Caco-2 (cell line): ENCODE results near the gene GPR17. TPM values are rescaled to one million over a fixed set of nuclear protein-coding genes. Genes with fewer than 3 reads are reported as not detected.

Source experiments
- Bru-seq: library from RNA; stranded (reverse); fragments of 400-500 nt; gene quantifications from one replicate; lab custom pipeline; 2021; lab: Mats Ljungman, UMichigan
- BruChase-seq, 2 experiments: library from RNA; stranded (reverse); fragments of 400-500 nt; gene quantifications; one replicate each; lab custom pipeline; 2021; lab: Mats Ljungman, UMichigan
- BruUV-seq: library from RNA; stranded (reverse); fragments of 400-500 nt; replicated peaks from 2 replicates; lab custom pipeline; 2021; lab: Mats Ljungman, UMichigan
- CTCF ChIA-PET: fragments of 300-600 bp; sonication (Branson Sonifier 250); formaldehyde crosslinking; loops from one replicate; lab custom pipeline; 2022; ENCODE audit warnings: antibody characterized with exemption; lab: Charles Lee
- POLR2A ChIA-PET: fragments of 300-600 bp; sonication (Branson Sonifier 250); formaldehyde crosslinking; loops from one replicate; lab custom pipeline; 2022; ENCODE audit warnings: antibody characterized with exemption; lab: Charles Lee
- DNase-seq, 2 experiments: peaks; one replicate each; pipeline versions ENCODE4 v3.0.0 to v3.0.0-alpha.2; 2020 to 2022
- H3K27me3 ChIP-seq: replicated peaks from 2 replicates; pipeline ENCODE4 v1.6.0; 2011; ENCODE audit warnings: low read length; ENCODE audit not compliant: control insufficient read depth, insufficient read depth
- H3K36me3 ChIP-seq: 2 replicates; pipeline ENCODE4 v1.5.1; 2011; ENCODE audit warnings: low read length; ENCODE audit not compliant: control insufficient read depth, insufficient read depth
- H3K4me1 ChIP-seq: fragments of 250-450 bp; sonication (Bioruptor Pico); 2 replicates; pipeline ENCODE4 v1.5.1; 2020; ENCODE audit warnings: mild to moderate bottlenecking
- H3K4me3 ChIP-seq: 2 replicates; pipeline ENCODE4 v1.5.1; 2011; ENCODE audit warnings: low read depth, mild to moderate bottlenecking, control low read depth, low read length
- H3K9me3 ChIP-seq: fragments of 250-450 bp; sonication (Bioruptor Pico); 2 replicates; pipeline ENCODE4 v1.5.1; 2020; ENCODE audit warnings: mild to moderate bottlenecking, moderate library complexity
- H3K27ac Mint-ChIP-seq: one replicate; pipeline ENCODE4 v1.8.0; 2022; ENCODE audit warnings: mixed read lengths; ENCODE audit not compliant: unreplicated experiment
- H3K27me3 Mint-ChIP-seq: one replicate; pipeline ENCODE4 v1.8.0; 2022; ENCODE audit warnings: mixed read lengths; ENCODE audit not compliant: insufficient read depth, unreplicated experiment
- H3K36me3 Mint-ChIP-seq: one replicate; pipeline ENCODE4 v1.8.0; 2022; ENCODE audit warnings: mild to moderate bottlenecking, mixed read lengths; ENCODE audit not compliant: insufficient read depth, unreplicated experiment
- H3K4me1 Mint-ChIP-seq: one replicate; pipeline ENCODE4 v1.8.0; 2022; ENCODE audit warnings: low read depth, mixed read lengths; ENCODE audit not compliant: unreplicated experiment
- H3K4me3 Mint-ChIP-seq: one replicate; pipeline ENCODE4 v1.8.0; 2022; ENCODE audit warnings: mild to moderate bottlenecking, moderate library complexity, mixed read lengths; ENCODE audit not compliant: unreplicated experiment
- H3K9me3 Mint-ChIP-seq: one replicate; pipeline ENCODE4 v1.8.0; 2022; ENCODE audit warnings: mixed read lengths; ENCODE audit not compliant: unreplicated experiment
- CTCF ChIP-seq, 2 experiments: fragments of 200-600 bp in 1 of 2; IDR thresholded peaks; 1 replicate in 1 of 2; 2 replicates in 1 of 2; pipeline versions ENCODE4 v1.5.1 to v1.8.0; 2011 to 2022; ENCODE audit warnings: antibody characterized with exemption in 1 of 2, control low read depth in 1 of 2, inconsistent platforms in 1 of 2, low read depth in 1 of 2, low read length in 1 of 2, mild to moderate bottlenecking in 1 of 2, moderate library complexity in 1 of 2; ENCODE audit not compliant: insufficient read depth in 1 of 2, severe bottlenecking in 1 of 2, unreplicated experiment in 1 of 2
- intact Hi-C: fragments of 100-400 bp; cut with micrococcal nuclease; formaldehyde crosslinking; loops from one replicate; pipeline ENCODE4 v1.10.0; 2022; ENCODE audit not compliant: unreplicated experiment
- long read RNA-seq: library from polyadenylated mRNA; stranded (forward); transcript quantifications from one replicate; pipeline ENCODE4 v2.0.0, GENCODE V29; 2022
- total RNA-seq: library from RNA; stranded (reverse); gene quantifications from 2 replicates; pipeline ENCODE4 v1.2.3, GENCODE V29; 2022

GPR17 gene
- not detected in 2 replicates for total RNA-seq
- not detected for Bru-seq, nascent RNA
- not detected for BruChase-seq, experiment 1, labeled RNA remaining after a 2-hour chase
- BruChase-seq, experiment 2, labeled RNA remaining after a 6-hour chase = not detected
- long read RNA-seq = 0 reads

- no peak within 1 kb of the TSS for H3K4me3 Mint-ChIP-seq
- peaks cover 11% of the 10 kb centered on the region for H3K4me1 ChIP-seq
- H3K9me3 ChIP-seq = no peaks in the 10 kb centered on the region
- H3K27ac Mint-ChIP-seq = no peak within 1 kb of the TSS
- H3K36me3 Mint-ChIP-seq = no peaks in the 10 kb centered on the region
- no peak for DNase-seq
- ChIA-PET CTCF (no interaction called here), POLR2A (no interaction called here)
- H3K27me3 Mint-ChIP-seq = no peaks in the 10 kb centered on the region
- H3K4me1 Mint-ChIP-seq = no peaks in the 10 kb centered on the region
- intact Hi-C loops = no loop called here
- no peak within 1 kb of the TSS for H3K4me3 ChIP-seq
- H3K36me3 ChIP-seq = no peaks in the 10 kb centered on the region
- BruUV-seq = no TSS peak
- no peak for TF ChIP-seq CTCF (IDR thresholded peaks at IDR 0.05; ENCODE audit: insufficient read depth in 1 of 2, low read depth in 1 of 2, low read length in 1 of 2, severe bottlenecking in 1 of 2, unreplicated experiment in 1 of 2)
- no peaks in the 10 kb centered on the region for H3K27me3 ChIP-seq
- H3K9me3 Mint-ChIP-seq = no peaks in the 10 kb centered on the region
Observed at GRCh38 chr2:127645395-127646291, at the start of gene GPR17. TSS of gene GPR17 (plus strand) at chr2:127646153. CDS start at chr2:127650736, 4,583 bp downstream.

GRCh38 chr2:127596311-127597045, 49.5 kb upstream of the GPR17 start:
- ChIA-PET CTCF (no interaction called here), POLR2A (no interaction called here)
- Mint-ChIP-seq H3K4me1 (no peaks in the 10 kb centered on the region), H3K36me3 (no peaks in the 10 kb centered on the region), H3K27me3 (peaks cover 7% of the 10 kb centered on the region), H3K9me3 (no peaks in the 10 kb centered on the region), H3K27ac (no peak overlapping the region), H3K4me3 (no peak overlapping the region)
- no peak for TF ChIP-seq CTCF (IDR thresholded peaks at IDR 0.05; ENCODE audit: insufficient read depth in 1 of 2, low read depth in 1 of 2, low read length in 1 of 2, severe bottlenecking in 1 of 2, unreplicated experiment in 1 of 2)
- Histone ChIP-seq H3K4me1 (no peaks in the 10 kb centered on the region), H3K36me3 (no peaks in the 10 kb centered on the region), H3K27me3 (no peaks in the 10 kb centered on the region), H3K4me3 (no peak overlapping the region), H3K9me3 (no peaks in the 10 kb centered on the region)
- BruUV-seq = no TSS peak
- DNase-seq = peak in 1 of 2 experiments; percentile 12
- intact Hi-C loops = no loop called here
